Stimulated activated CD4-positive, alpha-beta T cell treated with anti-CD3 and anti-CD28 coated beads, TNF-alpha, amount 100 ng/mL, for 1 hour (primary cell): Measurements from ENCODE around the gene SMPD3.
A peak's percentile ranks its signal among the peaks of the same experiment; 100 is the strongest.

ENCODE experiments used
- DNase-seq, 3 donors: peaks; one replicate each; pipeline ENCODE4 v3.0.0-alpha.2; 2020; ENCODE audit warnings: low read depth in 3 of 3, low spot score in 1 of 3

The SMPD3 gene

DNA sequence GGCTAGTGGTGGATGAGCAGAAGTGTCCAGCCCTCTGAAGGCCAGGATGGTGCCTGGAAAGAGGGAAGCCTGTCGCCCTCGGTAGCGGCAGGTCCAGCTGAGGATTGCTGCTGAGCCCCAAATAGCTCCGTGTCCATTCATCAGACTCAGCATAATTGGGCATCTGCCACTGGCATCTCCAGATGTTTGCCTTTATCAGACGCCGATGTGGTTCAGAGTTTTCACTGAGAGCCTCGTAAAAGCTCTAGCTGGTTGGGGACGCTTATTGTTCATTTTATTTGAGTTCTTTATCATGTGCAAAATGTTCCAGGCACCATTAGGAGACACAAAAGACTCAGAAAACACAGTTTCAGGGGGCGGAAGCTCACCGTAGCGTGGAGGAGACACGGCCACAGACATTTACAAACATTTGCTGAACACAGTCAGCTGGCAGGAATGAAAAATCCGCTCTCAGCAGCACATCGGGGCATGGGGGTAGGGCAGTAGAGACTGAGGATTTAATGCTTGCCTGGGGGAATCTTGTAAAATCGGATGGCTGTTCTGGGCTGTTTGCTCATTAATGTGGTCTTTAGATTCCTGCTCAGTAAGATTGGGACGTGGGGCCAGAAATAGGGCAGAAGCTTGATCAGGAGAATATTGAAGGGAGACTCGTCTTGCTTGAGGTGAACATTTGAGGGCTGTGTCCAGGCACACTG is 41.7 kb downstream of the SMPD3 start:
- DNase-seq, result no peak

DNA sequence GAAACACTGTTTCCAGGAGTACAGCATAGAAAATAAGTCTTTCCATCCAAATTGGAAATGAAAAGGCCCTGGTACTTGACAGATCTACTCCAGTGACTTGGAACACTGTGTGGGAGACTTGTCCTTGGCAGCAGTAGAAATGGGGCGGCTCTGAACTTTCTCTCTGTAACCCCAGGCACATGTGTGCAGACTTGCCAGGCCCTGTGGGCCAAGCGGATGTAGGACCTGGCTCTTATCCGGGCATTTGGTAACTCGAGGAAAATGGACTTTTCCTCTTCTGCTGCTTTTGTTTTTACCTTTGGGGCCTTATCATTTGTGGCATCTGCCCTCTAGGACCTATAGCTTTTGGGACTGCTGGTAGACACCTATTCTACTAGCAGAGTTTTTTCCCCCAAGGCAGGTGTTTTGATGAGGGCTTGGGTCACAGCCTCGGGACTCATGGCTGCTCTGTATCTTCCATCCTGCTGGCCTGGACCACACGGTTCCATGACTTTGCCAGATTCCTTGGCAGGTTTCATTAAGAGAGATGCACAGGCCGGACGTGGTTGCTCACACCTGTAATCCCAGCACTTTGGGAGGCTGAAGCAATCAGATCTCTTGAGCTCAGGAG is 43.5 kb downstream of the SMPD3 start:
- DNase-seq, result no peak

DNA sequence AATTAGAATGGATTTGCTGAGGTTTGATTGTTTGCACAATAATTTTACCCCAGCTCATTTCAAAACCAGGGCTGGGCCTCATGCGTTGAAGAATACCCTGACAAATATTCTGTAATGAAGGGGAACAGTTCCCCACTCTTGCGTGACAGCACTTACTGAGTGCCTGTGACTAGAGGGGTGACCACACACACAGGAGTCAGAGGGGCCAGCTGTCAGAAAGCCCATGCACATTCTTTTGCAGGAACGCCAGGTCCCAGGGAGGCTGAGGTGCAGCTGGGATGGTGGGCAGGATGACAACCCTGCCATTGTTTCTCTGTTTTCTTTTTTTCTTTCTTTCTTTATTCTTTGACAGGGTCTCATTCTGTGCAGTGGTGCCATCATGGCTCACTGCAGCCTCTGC is 44.6 kb downstream of the SMPD3 start:
- DNase-seq, result no peak

DNA sequence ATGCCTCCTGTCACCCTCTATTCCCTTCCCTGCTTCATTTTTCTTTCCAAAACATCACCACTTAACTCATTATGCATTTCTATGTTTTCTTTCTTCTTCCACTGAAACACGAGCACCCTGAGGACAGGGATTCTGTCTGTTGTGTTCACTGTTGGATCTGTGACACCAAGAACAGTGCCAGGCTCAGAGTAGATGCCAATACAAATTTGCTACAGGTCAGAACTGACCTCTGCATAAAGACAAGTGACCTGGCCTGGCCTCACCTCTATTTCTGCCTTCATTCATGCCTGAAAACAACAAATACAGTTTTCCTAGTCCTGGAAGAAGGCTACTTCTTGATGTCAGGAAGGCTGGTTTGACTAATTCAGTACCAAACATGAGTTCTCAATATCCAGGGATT is 45.1 kb downstream of the SMPD3 start:
- no peak for DNase-seq

DNA sequence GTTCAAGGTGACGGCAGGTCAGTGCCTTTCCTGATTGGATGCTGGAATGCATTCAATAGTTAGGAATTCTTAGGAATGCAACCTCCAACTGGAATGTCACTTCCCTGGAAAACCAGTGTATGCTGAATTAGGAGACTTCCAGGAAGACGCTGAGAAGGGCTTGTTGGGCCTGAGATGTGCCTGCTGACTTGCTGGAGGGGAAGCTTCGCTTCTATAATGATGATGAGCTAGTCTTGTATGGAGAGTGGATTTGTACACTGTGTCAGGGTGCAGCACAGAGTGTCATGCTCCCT is 45.6 kb downstream of the SMPD3 start:
- DNase-seq, result no peak

DNA sequence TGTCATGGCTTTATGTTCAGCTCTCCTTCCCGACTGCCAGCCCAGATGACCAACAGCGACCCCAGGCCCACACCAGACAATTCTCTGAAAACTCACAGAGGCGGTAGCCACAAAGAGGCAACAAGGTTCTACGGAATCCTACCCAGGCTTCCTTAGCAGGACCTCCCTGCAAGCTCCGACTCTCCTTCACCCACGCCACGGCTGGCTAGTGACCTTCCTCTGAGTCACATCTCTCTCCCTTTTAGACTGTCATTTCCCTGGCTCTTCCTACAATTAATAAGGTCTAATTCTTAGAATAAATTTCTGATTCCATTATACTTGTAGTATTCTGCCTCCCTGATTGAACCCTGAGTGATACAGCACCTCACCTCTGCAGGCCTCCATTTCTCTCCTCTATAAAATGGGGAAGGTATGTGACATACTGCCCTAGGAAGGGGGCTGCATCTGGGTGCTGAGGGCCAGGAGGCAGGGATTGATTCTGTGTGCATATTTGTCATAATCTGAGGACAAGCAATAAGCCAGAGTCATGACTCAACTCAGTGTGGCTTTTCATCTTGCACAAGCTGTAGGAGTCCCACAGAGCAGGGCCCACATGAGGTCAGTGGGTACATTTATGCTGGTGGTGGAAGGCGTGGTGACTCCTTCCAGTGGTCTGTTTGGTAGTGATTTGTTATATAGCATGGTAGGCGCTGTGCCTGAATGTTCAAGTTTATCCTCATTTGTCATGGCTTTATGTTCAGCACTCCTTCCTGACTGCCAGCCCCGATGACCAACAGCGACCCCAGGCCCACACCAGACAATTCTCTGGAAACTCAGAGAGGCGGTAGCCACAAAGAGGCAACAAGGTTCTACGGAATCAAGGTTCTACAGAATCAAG is 46.2 kb downstream of the SMPD3 start:
- DNase-seq, result no peak

DNA sequence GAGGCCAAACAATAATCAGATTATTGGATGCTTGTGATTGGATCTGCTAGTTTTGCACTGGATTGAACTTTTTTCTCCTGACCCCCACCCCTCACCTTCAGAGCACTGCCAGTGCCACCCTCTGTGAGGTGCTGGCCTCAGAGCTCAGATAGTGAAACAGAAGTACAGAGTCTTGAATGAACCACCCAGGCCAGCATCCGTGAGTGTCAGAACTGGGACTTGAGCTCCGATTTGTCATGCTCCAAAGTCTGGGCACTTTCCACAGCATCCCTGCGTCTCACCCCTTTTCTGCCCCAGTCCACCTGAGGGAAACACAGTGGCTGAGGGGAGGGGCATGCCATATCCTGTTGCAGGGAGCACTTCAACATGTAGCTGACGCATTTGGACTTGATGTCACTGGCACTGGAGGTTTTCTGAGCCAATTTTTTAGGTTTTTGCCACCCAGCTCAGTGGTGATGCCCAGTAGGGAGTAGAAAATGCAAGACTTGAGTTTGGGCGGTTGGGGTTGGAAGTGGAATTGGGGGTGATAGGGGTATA is 47.3 kb downstream of the SMPD3 start:
- no peak for DNase-seq

DNA sequence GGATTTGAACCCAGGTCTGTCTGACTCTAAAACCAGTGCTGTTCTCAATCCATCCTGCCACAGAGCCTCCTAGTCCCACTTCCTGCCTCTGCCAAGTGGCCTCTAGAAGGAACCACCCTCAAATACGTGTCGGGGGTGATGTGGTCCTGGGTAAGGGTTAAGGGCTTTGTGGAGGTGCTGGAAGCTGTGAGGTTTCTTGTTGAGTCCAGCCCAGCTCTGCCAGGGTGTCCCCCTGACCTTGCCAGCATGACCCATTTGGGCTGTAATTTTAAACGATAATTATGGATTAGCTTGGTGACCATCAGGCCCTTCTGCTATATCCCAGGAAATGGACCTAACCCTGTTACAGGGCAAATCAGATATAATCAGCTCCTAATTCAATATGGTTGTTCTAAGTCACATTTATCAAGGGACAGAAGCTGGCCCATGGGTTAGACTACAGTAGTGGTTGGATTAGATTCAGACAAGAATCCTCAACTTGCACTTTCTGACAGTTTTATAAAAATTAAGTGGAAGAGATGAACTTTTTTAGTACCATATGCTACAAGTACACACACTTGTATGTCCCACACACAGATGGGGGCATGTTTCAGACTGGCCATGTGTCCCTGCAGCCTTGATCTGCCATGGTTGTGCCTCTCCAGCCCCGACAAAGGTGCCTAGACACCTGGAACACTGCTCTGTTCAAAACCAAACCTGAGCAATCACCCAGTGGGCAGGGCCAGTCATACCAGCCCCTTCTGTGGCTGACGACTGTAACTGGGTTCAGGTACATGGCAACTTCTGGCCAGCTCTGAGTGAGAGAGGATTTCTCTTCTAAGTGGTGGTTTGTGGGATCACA is 48.0 kb downstream of the SMPD3 start:
- no peak for DNase-seq

DNA sequence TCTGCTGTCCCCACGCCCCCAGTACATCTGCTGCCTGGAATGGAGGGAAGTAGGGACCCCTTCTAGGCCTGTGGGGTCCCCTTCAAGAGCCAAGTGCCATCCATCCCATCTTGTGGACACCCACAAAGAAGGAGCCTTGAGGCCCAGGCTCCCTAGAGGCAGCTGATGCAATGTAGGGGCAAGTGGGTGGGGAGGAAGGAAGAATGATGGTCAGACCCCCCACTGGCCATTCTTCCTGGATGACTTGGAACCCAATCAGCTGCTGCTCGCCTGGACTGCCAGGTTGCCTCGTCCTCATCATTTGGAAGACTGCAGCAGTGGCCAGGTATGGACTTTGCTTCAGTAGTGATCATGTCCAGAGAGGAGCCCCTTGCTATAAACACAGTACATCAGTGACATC is 48.9 kb downstream of the SMPD3 start:
- no peak for DNase-seq

DNA sequence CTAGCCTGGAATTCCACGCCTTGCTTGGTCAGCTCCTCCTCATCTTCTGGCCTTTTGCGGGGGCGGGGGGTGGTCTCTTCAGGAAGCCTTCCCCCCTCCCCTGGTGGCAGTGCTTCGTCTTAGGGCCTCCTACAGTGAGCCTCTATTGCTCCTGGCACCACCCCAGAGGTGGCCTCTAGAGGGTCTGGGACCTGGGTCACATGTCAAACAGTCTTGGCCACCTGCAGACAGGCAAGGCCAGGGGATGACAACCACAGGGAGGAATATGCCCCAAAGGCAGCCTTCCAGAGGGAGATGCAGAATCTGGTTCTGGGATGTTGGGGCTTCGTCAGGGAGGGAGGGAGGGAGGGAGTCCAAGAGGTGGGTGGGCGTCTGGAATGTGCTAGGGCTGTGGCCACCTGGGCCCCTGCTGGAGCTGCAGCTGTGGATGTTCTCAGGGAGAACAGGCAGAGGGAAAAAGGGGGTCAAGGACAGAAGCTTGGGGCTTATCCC is 50.6 kb downstream of the SMPD3 start:
- no peak for DNase-seq

DNA sequence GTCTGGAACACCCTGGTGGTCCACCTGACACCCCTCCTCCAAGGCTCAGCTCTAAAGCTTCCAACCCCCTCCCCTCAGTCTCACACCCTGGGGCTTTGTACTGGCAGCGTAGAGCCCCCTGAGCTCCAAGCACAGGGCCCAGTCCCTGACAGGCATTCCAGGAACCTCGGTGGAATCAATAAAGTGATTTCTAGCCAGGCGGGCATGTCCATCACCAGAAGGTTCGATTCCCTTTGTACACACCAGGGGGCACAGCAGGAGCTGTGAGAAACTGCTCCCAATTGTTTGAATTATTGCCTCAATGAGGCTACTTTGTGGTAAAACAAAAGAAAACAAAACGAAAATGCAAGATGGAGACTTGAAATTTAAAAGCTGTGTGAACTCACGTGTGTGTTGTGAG is 51.8 kb downstream of the SMPD3 start:
- peak in 2 of 3 donors; percentile 14 to 24 for DNase-seq

DNA sequence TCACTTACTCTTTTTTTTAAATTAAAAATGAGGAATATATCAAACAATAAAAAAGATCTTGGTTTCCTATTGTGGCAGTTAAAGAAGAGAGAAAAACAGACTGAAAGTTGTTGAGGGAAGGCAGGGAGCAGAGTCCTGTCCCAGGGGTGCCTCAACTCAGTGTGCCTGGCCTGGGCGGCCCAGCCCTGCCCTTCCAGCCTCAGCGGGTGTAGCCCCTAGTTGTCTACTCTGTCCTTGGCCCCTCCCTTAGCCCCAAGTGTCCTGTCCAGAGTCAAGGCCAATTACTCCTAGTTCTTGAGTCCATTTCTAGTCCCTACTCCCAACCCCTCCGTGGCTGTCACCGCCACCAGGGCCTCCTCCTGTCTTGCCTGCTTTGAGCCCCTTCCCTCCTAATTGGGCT is 52.5 kb downstream of the SMPD3 start:
- no peak for DNase-seq

DNA sequence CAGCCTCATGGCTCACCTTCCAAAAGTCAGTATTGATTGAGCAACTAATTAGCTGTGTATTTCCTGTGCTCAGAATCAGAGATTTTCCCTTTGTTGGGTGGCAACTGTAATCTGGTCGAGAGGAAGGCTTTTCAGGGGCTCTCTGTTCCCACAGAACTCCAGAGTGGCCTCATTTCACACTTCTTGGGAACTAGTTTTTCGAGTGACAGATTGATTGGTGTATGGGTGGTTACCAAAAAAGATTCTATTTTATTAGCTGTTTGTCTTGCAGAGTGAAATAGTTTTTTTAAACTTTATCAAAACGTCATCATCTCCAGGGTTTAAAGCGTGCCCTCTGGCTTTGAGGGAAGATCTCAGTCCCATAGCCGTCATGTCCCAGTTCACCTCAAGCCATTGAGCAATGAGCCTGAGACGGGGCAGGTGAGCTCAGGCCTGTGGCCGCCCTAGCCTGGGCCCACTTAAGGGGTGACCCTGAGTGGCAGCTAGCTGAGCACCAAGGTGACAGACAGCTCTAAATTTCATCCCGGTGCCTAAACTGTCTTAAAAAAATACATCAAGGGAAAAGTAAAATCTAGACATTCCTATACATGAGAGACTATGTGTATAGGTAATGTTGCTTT is 53.0 kb downstream of the SMPD3 start:
- DNase-seq, result no peak

DNA sequence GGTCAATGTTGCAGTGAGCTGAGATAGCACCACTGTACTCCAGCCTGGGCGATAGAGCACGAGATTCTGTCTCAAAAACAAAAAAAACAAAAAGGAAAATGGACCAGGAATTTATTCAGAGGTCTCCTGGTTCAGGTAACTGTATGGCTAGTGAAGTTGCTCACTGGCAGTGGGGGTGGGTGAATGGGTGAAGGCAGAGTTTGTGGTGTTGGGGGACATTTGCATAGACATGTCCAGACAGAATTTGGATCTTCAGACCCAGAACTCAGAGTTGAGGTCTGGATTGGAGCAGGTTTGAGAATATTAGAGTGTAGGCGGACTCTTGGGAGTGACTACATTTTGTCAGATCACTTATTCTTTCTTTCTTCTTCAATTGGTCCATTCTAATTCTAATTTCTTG is 55.0 kb downstream of the SMPD3 start:
- DNase-seq, result no peak

DNA sequence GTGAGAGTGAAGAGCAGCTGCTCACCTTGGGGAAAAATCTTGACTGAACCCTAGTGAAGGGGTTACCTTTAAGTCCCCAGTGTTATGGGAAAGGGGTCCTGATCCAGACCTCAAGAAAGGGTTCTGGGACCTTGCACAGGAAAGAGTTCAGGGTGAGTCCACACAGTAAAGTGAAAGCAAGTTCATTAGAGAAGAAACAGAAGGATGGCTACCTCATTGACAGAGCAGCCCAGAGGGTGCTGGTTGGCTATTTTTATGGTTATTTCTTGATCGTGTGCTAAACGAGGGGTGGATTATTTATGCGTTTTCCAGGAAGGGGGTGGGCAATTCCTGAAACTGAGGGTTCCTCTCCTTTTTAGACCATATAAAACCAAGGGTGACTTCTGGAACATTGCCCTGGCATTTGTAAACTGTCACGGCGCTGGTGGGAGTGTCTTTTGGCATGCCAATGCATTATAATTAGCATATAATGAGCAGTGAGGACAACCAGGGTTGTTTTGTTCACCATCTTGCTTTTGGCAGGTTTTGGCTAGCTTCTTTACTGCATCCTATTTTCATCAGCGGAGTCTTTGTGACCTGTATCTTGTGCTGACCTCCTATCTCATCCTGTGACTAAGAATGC is 58.4 kb downstream of the SMPD3 start:
- no peak for DNase-seq

DNA sequence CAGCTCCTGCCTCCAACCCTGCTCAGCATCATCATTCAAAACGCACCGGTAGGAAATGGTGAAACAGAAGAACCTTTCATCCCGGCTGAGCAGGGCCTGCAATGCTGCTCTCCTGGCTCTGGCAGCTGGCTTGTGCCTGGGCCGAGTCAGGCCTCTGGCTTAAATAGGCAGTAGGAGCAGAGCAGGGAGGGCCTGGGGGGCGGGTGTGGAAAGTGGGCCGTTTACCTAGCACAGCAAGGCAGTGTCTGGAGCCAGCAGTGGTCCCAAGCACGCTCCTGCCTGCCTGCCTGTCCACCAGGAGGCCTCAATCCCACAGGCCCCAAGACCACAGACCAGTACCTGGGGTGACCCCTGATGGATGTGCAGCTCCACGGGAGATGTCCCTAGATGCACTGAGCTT is 59.3 kb downstream of the SMPD3 start:
- DNase-seq, result no peak

DNA sequence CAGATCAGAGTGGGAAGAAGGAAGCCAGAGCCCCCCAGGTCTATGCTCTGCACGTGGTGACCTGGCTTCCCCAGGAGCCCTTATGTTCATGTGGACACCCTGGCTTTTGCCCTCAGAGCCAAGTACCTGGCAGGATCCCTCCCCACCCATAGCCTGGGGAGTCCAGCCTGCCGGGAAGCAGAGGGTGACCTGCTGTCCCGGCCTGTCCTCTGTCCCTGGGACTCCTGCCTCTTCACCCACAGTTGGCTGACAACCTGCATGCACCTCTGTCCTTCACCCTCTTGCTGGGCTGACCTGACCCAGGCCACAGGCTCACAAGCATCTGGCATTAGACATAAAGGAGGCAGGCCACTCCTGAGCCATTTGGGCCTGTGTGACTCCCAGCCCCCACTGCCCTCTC is 60.2 kb downstream of the SMPD3 start:
- no peak for DNase-seq

DNA sequence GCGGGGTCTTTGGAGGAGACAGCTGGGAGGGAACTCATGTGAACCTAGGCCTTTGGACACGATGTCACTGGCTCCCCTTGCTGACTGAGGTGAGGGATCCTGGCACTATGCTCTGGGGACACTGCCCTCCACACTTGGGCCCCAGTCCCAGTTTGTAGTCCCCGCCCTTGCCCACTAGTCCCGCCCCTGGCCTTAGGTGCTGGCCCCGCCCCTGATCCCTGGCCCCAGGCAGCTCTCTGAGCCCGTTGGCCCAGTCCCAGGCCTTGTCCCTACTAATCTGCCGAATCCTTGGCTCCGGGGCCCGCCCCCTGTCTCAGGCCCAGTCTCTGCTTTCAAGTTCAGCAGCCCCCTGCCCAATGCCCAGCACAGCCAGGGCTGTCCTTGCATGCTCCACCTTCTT is 61.0 kb downstream of the SMPD3 start:
- DNase-seq, result no peak

DNA sequence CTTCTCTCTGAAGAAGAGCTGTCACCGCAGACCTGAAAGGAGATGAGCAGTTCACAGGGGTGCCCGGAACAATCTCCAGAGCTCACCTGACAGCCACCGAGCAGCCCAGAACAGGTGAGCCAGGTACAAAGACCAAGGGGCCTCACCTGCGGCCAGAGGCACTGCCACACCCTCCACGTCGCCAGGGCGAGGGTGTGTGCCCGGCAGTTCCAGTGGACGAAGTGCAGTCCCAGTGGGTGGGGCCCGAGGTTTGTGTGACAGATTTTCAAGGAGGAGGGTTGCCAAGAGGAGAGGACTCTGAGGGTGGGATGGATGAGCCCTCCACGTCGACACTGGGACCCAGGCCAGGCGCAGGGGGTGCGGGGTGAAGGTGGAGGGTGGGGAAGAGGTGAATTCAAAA is 61.7 kb downstream of the SMPD3 start:
- DNase-seq, result no peak

DNA sequence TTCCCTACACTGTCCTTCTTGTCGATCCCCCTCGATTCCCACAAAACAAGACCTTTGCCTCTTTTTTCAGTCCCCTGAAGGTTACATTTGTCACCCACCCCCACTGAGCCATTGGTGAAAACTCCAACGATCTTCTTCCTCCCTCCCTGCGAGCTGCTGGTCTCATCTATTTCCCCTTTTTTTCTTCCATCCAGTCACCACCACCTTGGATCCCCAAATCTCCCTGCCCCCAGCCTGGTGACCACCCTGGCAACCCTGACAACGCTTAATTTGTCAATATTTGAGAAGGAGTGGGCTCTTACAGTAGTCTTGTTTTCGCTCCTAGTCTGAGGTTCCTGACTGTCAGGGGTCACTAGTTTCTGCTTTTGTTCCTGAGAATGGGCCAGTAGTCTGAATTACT is 62.9 kb downstream of the SMPD3 start:
- no peak for DNase-seq
